Astrocyte of the cerebellum (primary cell): ENCODE measurements around the gene ARID1B.

Experiments
- DNase-seq: peaks from one replicate; pipeline ENCODE4 v3.0.0-alpha.2; 2011; ENCODE audit warnings: low read depth
- H3K4me3 ChIP-seq: 2 replicates; pipeline ENCODE4 v1.5.1; 2011; ENCODE audit warnings: mild to moderate bottlenecking, low read depth, low read length, moderate library complexity
- in situ Hi-C: cut with HindIII; loops from 2 replicates; pipeline ENCODE4 v1.10.0; 2017; ENCODE audit warnings: low sequenced_read_pairs
- TF ChIP-seq, protein P1 (sequence below): IDR thresholded peaks from 2 replicates; pipeline ENCODE4 v1.5.1; 2012; ENCODE audit warnings: low read length, low read depth, moderate library complexity, mild to moderate bottlenecking; ENCODE audit errors: missing control alignments

The ARID1B gene

DNA sequence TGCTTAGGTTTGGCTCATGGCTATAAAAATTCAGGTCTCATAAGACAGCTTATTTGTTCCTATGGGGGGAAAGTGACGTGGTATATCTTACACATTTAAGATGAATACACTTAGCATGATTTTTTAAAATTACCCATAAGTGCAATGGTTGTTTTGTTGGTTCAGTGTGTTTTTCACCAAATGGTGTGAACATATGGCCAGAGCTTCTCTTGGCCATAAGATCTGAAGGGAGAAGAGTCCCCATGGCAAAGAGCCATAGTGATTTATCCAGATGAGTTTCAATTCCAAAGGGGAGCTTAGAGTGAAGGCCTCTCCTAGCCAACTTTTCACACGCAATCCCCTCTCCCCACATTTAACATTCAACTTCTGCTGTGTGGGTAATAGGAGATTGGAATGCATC, 438.5 kb downstream of the ARID1B start:
- TF ChIP-seq, protein P1, sequence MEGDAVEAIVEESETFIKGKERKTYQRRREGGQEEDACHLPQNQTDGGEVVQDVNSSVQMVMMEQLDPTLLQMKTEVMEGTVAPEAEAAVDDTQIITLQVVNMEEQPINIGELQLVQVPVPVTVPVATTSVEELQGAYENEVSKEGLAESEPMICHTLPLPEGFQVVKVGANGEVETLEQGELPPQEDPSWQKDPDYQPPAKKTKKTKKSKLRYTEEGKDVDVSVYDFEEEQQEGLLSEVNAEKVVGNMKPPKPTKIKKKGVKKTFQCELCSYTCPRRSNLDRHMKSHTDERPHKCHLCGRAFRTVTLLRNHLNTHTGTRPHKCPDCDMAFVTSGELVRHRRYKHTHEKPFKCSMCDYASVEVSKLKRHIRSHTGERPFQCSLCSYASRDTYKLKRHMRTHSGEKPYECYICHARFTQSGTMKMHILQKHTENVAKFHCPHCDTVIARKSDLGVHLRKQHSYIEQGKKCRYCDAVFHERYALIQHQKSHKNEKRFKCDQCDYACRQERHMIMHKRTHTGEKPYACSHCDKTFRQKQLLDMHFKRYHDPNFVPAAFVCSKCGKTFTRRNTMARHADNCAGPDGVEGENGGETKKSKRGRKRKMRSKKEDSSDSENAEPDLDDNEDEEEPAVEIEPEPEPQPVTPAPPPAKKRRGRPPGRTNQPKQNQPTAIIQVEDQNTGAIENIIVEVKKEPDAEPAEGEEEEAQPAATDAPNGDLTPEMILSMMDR: no peak
- in situ Hi-C loops: no loop called here
- no peak for DNase-seq
- no peak overlapping the region for H3K4me3 ChIP-seq

DNA sequence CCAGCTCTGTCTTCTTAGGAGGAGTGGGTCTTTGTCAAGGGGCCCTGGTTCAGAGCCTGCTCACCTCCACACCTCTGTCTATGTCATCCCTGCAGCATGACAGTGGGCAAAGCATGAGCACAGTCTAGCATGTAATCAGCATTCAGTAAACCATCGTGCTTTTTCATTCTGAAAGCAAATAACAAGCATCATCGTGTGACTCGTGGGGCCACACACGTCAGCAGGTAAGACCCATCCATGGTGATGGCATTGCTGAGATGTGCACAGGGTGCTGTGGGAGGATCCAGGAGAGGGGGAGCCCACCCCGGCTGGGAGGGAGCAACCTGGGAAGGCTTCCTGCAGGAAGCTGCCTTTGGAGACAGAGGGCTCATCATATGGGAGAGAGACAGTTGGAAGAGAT, 439.4 kb downstream of the ARID1B start:
- H3K4me3 ChIP-seq: no peak overlapping the region
- no peak for DNase-seq
- in situ Hi-C loops: no loop called here
- TF ChIP-seq, protein P1: no peak

DNA sequence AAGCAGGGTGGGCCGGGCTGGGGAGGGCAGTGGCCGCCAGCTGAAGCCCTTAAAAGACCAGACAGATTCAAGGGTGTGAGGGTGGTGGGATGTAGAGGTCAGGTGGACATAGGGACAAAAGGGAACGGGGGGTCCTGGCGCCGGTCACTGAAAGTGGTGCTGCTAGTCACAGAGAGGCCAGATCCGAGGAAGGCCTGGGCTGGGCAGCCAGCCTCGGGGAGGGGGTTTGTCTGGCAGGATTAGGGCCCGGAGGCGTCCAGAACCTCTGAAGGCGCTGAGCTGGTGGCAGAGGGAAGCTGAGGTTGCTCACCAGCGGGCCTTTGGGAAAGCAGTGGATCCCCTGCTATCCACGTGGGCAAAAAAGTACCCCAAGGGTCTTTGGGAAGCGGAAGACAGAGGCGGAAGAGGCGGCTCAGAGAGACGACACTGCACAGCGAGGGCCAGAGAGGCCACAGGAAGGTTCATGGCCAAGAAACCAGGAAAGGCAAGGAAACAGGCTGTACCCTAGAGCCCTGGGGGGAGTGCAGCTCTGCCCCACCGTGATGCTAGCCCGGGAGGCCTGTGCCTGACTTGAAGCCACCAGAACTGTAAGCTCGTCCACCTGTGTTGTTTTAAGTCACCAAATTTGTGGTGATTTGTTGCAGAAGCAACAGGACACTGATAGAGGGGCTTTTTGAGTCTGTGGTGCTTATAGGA, 440.2 kb downstream of the ARID1B start:
- no peak overlapping the region for H3K4me3 ChIP-seq
- TF ChIP-seq, protein P1: no peak
- no peak for DNase-seq
- in situ Hi-C loops: no loop called here

DNA sequence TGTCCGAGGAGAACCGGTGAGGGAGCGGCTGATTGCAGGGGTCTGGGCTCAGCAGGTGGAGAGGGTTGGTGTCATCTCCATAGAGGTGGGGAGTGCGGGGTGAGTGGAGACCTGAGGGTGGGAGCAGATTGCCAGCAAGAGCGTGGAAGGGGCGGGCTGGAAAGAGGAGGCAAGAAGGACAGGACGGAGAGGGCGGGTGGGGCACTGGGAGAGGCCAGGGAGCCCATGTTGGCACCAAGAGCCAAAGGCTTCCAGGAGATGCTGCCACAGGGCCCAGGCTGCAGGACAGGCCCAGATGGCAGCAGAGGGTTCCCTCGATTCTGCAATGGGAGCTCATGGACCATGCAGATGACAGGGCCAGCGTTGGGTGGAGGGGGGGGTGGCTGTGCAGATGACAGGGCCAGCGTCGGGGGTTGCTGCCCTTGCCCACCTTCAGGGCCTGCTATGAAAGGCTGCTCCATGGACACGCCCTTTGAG, 440.8 kb downstream of the ARID1B start:
- TF ChIP-seq, protein P1: no peak
- in situ Hi-C loops: no loop called here
- no peak for DNase-seq
- H3K4me3 ChIP-seq: no peak overlapping the region

DNA sequence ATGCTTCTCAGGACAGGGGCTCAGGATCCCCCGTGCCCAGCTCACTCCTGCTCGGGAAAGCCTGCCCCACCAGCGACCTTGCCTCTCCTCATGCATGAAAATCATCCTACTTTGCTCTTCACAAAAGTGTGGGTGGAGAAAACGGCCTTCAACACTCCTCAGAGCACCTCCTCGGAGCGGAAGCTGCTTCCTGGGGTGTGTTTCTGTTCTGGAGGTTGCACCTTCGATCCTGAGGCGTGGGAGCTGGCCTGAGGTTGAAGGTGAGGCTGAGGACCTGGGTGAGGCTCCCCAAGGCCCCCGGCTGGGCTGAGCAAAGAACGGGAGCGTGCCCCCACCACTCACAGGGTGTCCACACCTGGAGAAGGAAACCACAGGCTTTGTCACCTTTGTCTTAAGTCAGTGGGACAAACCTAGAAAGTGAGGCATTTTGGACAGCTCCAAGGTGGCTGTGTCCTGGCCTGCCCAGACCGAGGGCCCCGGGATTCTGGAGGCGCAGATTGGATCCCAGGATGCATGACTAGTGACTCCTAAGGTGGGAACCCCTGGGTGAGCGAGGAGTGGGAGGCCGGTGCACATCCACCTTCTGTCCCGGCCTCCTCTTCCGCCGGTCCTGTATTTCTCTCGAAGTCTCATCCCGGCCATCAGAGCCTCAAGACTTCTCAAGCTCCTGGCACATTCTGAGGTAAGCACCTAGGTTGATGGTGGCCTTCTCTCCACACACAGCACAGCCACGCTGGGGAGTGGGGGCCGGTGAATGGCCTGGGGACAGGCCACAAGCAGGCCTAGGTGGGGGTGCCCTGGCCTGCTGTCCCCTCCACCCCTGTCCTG, 441.4 kb downstream of the ARID1B start:
- H3K4me3 ChIP-seq: no peak overlapping the region
- TF ChIP-seq, protein P1: no peak
- in situ Hi-C loops: no loop called here
- no peak for DNase-seq

DNA sequence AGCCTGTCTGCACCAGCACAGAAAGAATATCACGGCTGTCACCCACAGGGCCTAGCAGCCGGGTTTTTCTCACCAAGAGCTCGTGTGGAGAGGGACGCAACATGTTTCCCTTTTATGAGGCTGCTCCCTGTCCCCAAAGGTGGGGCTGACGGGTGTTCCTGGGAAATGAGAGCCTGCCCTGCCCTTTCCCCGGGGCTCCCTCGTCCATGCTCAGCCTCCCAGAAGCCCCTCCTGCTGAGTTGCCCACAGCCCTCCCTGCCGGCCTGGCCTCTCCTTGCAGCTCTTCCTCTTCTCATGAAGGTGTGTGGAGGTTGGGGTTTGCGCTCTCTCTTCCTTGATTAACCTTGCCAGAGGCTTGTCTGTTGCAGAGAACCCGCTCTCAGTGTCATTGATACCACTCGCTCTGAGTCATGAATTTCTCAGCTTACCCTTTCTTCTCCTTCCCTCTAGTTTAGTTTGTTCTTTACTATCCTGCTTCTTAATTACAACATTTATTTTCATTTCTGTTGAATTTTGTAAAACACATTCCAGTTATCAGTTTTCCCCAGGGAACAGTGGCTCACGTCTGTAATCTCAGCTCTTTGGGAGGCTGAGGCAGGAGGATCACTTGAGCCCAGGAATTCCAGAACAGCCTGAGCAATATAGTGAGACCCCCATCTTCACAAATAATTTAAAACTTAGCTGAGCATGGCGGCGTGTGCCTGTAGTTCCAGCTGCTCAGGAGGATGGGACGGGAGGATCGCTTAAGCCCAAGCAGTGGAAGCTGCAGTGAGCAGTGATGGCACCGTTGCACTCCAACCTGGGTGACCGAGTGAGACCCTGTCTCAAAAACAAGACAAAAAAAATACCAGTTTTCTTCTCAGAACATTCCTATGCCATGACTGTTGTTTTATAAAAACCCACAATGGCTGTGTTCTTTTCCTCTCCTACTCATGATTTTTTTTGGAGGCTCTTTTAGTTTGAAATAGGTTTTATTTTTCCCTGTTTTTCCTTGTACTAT, 442.3 kb downstream of the ARID1B start:
- H3K4me3 ChIP-seq: no peak overlapping the region
- in situ Hi-C loops: no loop called here
- TF ChIP-seq, protein P1: no peak
- peak; percentile 26 for DNase-seq
